Hepatocyte (in vitro differentiated cells): ENCODE results near the gene TESK2. TPM values are rescaled to one million over a fixed set of nuclear protein-coding genes. Genes with fewer than 3 reads are reported as not detected.
"Not testable (repeated sequence)": the region's sequence is repeated elsewhere in the genome, so short reads cannot be mapped to it uniquely, and the experiment has no call there.

ENCODE experiments used
- DNase-seq: peaks from one replicate; pipeline ENCODE4 v3.0.0-alpha.2; 2016; ENCODE audit warnings: low spot score
- H2AFZ ChIP-seq: fragments of 200-600 bp; sonication (generic); 2 replicates; pipeline ENCODE4 v1.6.0; 2016; ENCODE audit warnings: antibody characterized with exemption, mild to moderate bottlenecking
- H3K27ac ChIP-seq: fragments of 200-600 bp; sonication (generic); 2 replicates; pipeline ENCODE4 v1.5.1; 2016; ENCODE audit warnings: mild to moderate bottlenecking
- H3K27me3 ChIP-seq: fragments of 200-600 bp; sonication (generic); 2 replicates; pipeline ENCODE4 v1.6.1; 2016
- H3K36me3 ChIP-seq: fragments of 200-600 bp; sonication (generic); replicated peaks from 2 replicates; pipeline ENCODE4 v1.5.1; 2016; ENCODE audit warnings: low read depth; ENCODE audit not compliant: insufficient read depth
- H3K4me1 ChIP-seq: fragments of 200-600 bp; sonication (generic); 2 replicates; pipeline ENCODE4 v1.5.1; 2016; ENCODE audit warnings: mild to moderate bottlenecking, moderate library complexity; ENCODE audit not compliant: insufficient read depth
- H3K4me2 ChIP-seq: fragments of 200-600 bp; sonication (generic); 2 replicates; pipeline ENCODE4 v1.6.0; 2016
- H3K4me3 ChIP-seq: fragments of 200-600 bp; sonication (generic); 2 replicates; pipeline ENCODE4 v1.5.1; 2016; ENCODE audit warnings: mild to moderate bottlenecking
- H3K79me2 ChIP-seq: fragments of 200-600 bp; sonication (generic); 2 replicates; pipeline ENCODE4 v1.6.0; 2017; ENCODE audit warnings: mild to moderate bottlenecking
- H3K9me2 ChIP-seq: fragments of 200-600 bp; sonication (generic); replicated peaks from 2 replicates; pipeline ENCODE4 v1.6.0; 2017; ENCODE audit warnings: mild to moderate bottlenecking; ENCODE audit not compliant: insufficient read depth
- H3K9me3 ChIP-seq: fragments of 200-600 bp; sonication (generic); 2 replicates; pipeline ENCODE4 v1.5.1; 2016; ENCODE audit warnings: low read depth, mild to moderate bottlenecking
- H4K20me1 ChIP-seq: fragments of 200-600 bp; sonication (generic); 2 replicates; pipeline ENCODE4 v1.6.0; 2016; ENCODE audit warnings: mild to moderate bottlenecking; ENCODE audit not compliant: insufficient read depth, poor library complexity, severe bottlenecking
- CTCF ChIP-seq: fragments of 200-600 bp; sonication (generic); IDR thresholded peaks from 2 replicates; pipeline ENCODE4 v1.5.1; 2016; ENCODE audit warnings: antibody characterized with exemption, mild to moderate bottlenecking; ENCODE audit not compliant: poor library complexity
- EZH2 ChIP-seq: fragments of 200-600 bp; sonication (generic); IDR thresholded peaks from 2 replicates; pipeline ENCODE4 v1.6.1; 2016; ENCODE audit warnings: antibody characterized with exemption, mild to moderate bottlenecking, borderline replicate concordance
- EZH2phosphoT487 ChIP-seq: fragments of 200-600 bp; sonication (generic); IDR thresholded peaks from one replicate; pipeline ENCODE4 v1.6.1; 2018; ENCODE audit warnings: antibody characterized with exemption, mild to moderate bottlenecking, low read depth, moderate library complexity; ENCODE audit not compliant: unreplicated experiment, severe bottlenecking
- WGBS: methylation state at CpG from one replicate; pipeline ENCODE4 v1.1.6; 2016; ENCODE audit warnings: low lambda C conversion rate; ENCODE audit errors: missing lambda C conversion rate; 5-methylcytosine and 5-hydroxymethylcytosine counted together
- polyA plus RNA-seq: library from polyadenylated mRNA; unstranded; fragments of >200 nt; fragmentation: Nextera tagmentation; extraction: Ambion mirVana; gene quantifications from 2 replicates; pipeline ENCODE4 v1.2.1, GENCODE V29; 2016
- total RNA-seq: library from RNA; depleted of rRNA; stranded (reverse); fragments of >200 nt; gene quantifications from 2 replicates; pipeline ENCODE4 v1.2.3, GENCODE V29; 2014

The TESK2 gene
- total and polyA plus RNA-seq, 2 experiments from 2014 or later = 6.2 to 8.6 TPM

GRCh38 chr1:45470306-45470798 lies 20.6 kb downstream of the TESK2 start:
- Histone ChIP-seq H3K4me3 (no peak overlapping the region), H3K27ac (no peak overlapping the region), H2AFZ (no peak overlapping the region), H3K36me3 (no peaks in the 10 kb centered on the region), H4K20me1 (no peaks in the 10 kb centered on the region), H3K27me3 (no peaks in the 10 kb centered on the region), H3K4me1 (no peaks in the 10 kb centered on the region), H3K4me2 (no peak overlapping the region), H3K9me3 (no peaks in the 10 kb centered on the region), H3K9me2 (no peaks in the 10 kb centered on the region), H3K79me2 (peaks cover 10% of the 10 kb centered on the region)
- 64% methylated on average over 2 of the region's 2 CpGs for WGBS
- no peak for DNase-seq
- TF ChIP-seq EZH2phosphoT487 = no peak
- no peak for TF ChIP-seq CTCF
- no peak for TF ChIP-seq EZH2

DNA sequence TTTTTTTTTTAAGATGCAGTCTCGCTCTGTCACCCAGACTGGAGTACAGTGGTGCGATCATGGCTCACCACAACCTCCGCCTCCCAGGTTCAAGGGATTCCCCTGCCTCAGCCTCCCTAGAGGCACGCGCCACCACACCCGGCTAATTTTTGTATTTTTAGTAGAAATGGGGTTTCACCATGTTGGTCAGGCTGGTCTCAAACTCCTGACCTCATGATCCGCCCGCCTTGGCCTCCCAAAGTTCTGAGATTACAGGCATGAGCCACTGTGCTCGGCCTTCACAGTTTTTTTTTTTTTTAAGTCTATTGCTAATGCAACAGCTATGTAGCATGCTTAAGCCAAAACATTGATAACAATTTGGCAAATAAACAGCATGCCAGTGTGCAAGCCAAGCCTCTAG lies 23.6 kb downstream of the TESK2 start:
- H3K4me1 ChIP-seq, H3K9me2 ChIP-seq, H2AFZ ChIP-seq, DNase-seq, H4K20me1 ChIP-seq, H3K27ac ChIP-seq, H3K27me3 ChIP-seq, H3K9me3 ChIP-seq, H3K79me2 ChIP-seq, H3K36me3 ChIP-seq, H3K4me2 ChIP-seq, H3K4me3 ChIP-seq: not testable (repeated sequence)
- 94% methylated on average over 9 of the region's 9 CpGs for WGBS

DNA sequence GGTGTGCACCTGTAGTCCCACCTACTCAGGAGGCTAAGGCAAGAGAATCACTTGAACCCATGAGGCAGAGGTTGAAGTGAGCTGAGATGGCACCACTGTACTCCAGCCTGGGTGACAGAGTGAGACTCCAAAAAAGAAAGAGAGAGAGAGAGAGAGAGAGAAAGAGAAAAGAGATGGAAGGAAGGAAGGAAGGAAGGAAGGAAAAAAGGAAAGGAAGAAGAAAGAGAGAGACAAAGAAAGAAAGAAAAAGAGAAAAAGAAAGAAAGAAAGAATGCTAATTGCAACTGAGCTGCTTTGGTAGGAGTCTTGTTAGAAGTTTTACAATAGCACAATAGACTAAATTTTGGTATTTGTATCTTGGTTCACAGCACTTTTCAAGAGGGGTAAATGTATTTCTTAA lies 25.7 kb downstream of the TESK2 start:
- Histone ChIP-seq H3K9me2 (no peaks in the 10 kb centered on the region), H2AFZ (no peak overlapping the region), H3K27me3 (no peaks in the 10 kb centered on the region), H3K4me2 (no peak overlapping the region), H3K4me3 (no peak overlapping the region), H3K27ac (no peak overlapping the region), H4K20me1 (no peaks in the 10 kb centered on the region), H3K4me1 (no peaks in the 10 kb centered on the region), H3K36me3 (no peaks in the 10 kb centered on the region), H3K9me3 (no peaks in the 10 kb centered on the region), H3K79me2 (peaks cover 14% of the 10 kb centered on the region)
- TF ChIP-seq CTCF (no peak), EZH2 (no peak), EZH2phosphoT487 (no peak)
- DNase-seq = no peak

GRCh38 chr1:45458894-45459293 lies 32.1 kb downstream of the TESK2 start:
- Histone ChIP-seq H3K4me1 (no peaks in the 10 kb centered on the region), H3K4me3 (no peak overlapping the region), H3K27ac (no peak overlapping the region), H3K79me2 (peaks cover 4% of the 10 kb centered on the region), H3K4me2 (no peak overlapping the region), H3K9me2 (no peaks in the 10 kb centered on the region), H3K9me3 (no peaks in the 10 kb centered on the region), H4K20me1 (no peaks in the 10 kb centered on the region), H3K27me3 (no peaks in the 10 kb centered on the region), H2AFZ (no peak overlapping the region), H3K36me3 (no peaks in the 10 kb centered on the region)
- WGBS = 97% methylated on average over 2 of the region's 2 CpGs
- TF ChIP-seq CTCF = no peak
- no peak for TF ChIP-seq EZH2phosphoT487
- no peak for TF ChIP-seq EZH2
- no peak for DNase-seq
